ENCODE data around the gene AAGAB.
"Not testable (repeated sequence)": the region's sequence is repeated elsewhere in the genome, so short reads cannot be mapped to it uniquely, and the experiment has no call there.

Gene AAGAB

DNA sequence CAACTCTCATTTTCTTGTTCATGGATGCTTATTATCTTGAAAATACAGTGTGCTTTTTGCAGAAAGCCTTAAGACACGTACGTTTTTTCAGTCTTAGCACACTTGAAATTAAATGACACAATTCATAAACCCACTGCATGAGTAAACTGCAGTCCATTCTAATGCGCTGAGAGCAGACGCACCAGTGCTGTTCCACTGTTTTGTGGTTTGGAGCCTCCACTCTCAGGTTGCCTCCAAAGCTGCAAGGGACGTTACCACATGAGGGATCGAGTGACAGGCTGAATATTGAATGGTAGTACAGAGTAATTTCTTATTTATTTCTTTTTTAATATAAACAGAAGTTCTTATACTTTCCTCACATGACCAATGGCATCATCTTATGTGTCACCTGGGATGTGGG is 12.4 kb upstream of the AAGAB start:
- no peak overlapping the region for H3K4me3 ChIP-seq (ENCODE audit: low read depth, low read length)
- no peak for DNase-seq (ENCODE audit: low read depth, low spot score)
- no peak for TF ChIP-seq CTCF (IDR thresholded peaks at IDR 0.05; ENCODE audit: low read depth, low read length)
- in situ Hi-C loops (cut with HindIII; ENCODE audit: low sequenced_read_pairs): no loop called here

GRCh38 chr15:67259806-67260205 is 5.3 kb upstream of the AAGAB start:
- TF ChIP-seq CTCF (IDR thresholded peaks at IDR 0.05; ENCODE audit: low read depth, low read length): no peak
- in situ Hi-C loops (cut with HindIII; ENCODE audit: low sequenced_read_pairs): no loop called here
- no peak overlapping the region for H3K4me3 ChIP-seq (ENCODE audit: low read depth, low read length)

DNA sequence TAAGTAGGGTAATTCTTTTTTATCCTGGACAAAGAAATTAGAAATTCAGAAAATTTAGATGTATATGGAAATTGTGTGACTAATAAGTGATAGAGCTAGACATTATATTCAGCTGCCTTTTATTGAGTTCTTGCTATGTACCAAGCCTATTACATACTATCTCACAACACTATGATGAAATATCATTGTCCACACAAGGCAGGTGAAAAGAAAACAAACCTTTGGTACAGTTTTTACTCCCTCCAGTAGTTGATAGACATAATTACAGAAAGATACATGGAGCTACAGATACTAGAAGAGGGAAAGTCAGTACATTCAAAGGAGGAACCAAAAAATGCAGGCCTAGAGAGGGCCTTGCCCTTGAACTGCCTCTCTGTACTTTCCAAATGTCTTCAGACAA is 4.9 kb upstream of the AAGAB start:
- in situ Hi-C loops (cut with HindIII; ENCODE audit: low sequenced_read_pairs): no loop called here
- DNase-seq (ENCODE audit: low read depth, low spot score): no peak

More at GRCh38 chr15:67259806-67260205, 5.3 kb upstream of the AAGAB start:
- DNase-seq (ENCODE audit: low read depth, low spot score): no peak

GRCh38 chr15:67258412-67258811 is 4.0 kb upstream of the AAGAB start:
- in situ Hi-C loops (cut with HindIII; ENCODE audit: low sequenced_read_pairs); H3K4me3 ChIP-seq (ENCODE audit: low read depth, low read length); DNase-seq (ENCODE audit: low read depth, low spot score): not testable (repeated sequence)

More for the DNA sequence above, 4.9 kb upstream of the AAGAB start:
- no peak for TF ChIP-seq CTCF (IDR thresholded peaks at IDR 0.05; ENCODE audit: low read depth, low read length)
- H3K4me3 ChIP-seq (ENCODE audit: low read depth, low read length): no peak overlapping the region

GRCh38 chr15:67256051-67256450 is 1.6 kb upstream of the AAGAB start:
- H3K4me3 ChIP-seq (ENCODE audit: low read depth, low read length): no peak overlapping the region
- in situ Hi-C loops (cut with HindIII; ENCODE audit: low sequenced_read_pairs): no loop called here
- TF ChIP-seq CTCF (IDR thresholded peaks at IDR 0.05; ENCODE audit: low read depth, low read length): no peak
- no peak for DNase-seq (ENCODE audit: low read depth, low spot score)

- H3K4me3 ChIP-seq (ENCODE audit: low read depth, low read length): peak overlapping the region; percentile 93
- in situ Hi-C loops (cut with HindIII; ENCODE audit: low sequenced_read_pairs): no loop called here
- DNase-seq (ENCODE audit: low read depth, low spot score): peak; percentile 32
- TF ChIP-seq CTCF (IDR thresholded peaks at IDR 0.05; ENCODE audit: low read depth, low read length): no peak
Measured at GRCh38 chr15:67253549-67254237, 768 bp downstream of the AAGAB start.

GRCh38 chr15:67253101-67253500 is 1.4 kb downstream of the AAGAB start:
- peak overlapping the region; percentile 93 for H3K4me3 ChIP-seq (ENCODE audit: low read depth, low read length)
- no peak for DNase-seq (ENCODE audit: low read depth, low spot score)
- TF ChIP-seq CTCF (IDR thresholded peaks at IDR 0.05; ENCODE audit: low read depth, low read length): no peak
- in situ Hi-C loops (cut with HindIII; ENCODE audit: low sequenced_read_pairs): no loop called here
